GM21619 (cell line): ENCODE results near the gene TPSAB1.
"Not testable (repeated sequence)": the region's sequence is repeated elsewhere in the genome, so short reads cannot be mapped to it uniquely, and the experiment has no call there.

Source experiments
- ATAC-seq: cut with Tn5 transposase; IDR thresholded peaks from one replicate; pipeline ENCODE4 v1.9.1; 2021; ENCODE audit not compliant: unreplicated experiment

Gene TPSAB1

GRCh38 chr16:1264345-1265089 is 24.0 kb downstream of the TPSAB1 start:
- ATAC-seq: no peak

- no peak for ATAC-seq
Measured at GRCh38 chr16:1265090-1265630, 24.7 kb downstream of the TPSAB1 start.

GRCh38 chr16:1265826-1266225 is 25.3 kb downstream of the TPSAB1 start:
- ATAC-seq: no peak

- not testable (repeated sequence) for ATAC-seq
Measured at GRCh38 chr16:1269418-1269817, 28.9 kb downstream of the TPSAB1 start.

- no peak for ATAC-seq
Measured at GRCh38 chr16:1271380-1271723, 30.8 kb downstream of the TPSAB1 start.

GRCh38 chr16:1271724-1272413 is 31.4 kb downstream of the TPSAB1 start:
- ATAC-seq: not testable (repeated sequence)

- no peak for ATAC-seq
Measured at GRCh38 chr16:1272453-1273198, 32.1 kb downstream of the TPSAB1 start.

- no peak for ATAC-seq
Measured at GRCh38 chr16:1273816-1274215, 33.3 kb downstream of the TPSAB1 start.

GRCh38 chr16:1274767-1275166 is 34.3 kb downstream of the TPSAB1 start:
- ATAC-seq: no peak

GRCh38 chr16:1275791-1276579 is 35.5 kb downstream of the TPSAB1 start:
- no peak for ATAC-seq

GRCh38 chr16:1276580-1276878 is 36.0 kb downstream of the TPSAB1 start:
- no peak for ATAC-seq

GRCh38 chr16:1277151-1277598 is 36.7 kb downstream of the TPSAB1 start:
- no peak for ATAC-seq

GRCh38 chr16:1277617-1278282 is 37.2 kb downstream of the TPSAB1 start:
- no peak for ATAC-seq

- ATAC-seq: no peak
Measured at GRCh38 chr16:1278477-1278876, 38.0 kb downstream of the TPSAB1 start.

GRCh38 chr16:1279081-1279944 is 38.8 kb downstream of the TPSAB1 start:
- ATAC-seq: no peak

- no peak for ATAC-seq
Measured at GRCh38 chr16:1279945-1280589, 39.6 kb downstream of the TPSAB1 start.

- ATAC-seq: no peak
Measured at GRCh38 chr16:1280783-1281182, 40.3 kb downstream of the TPSAB1 start.

GRCh38 chr16:1281517-1281916 is 41.0 kb downstream of the TPSAB1 start:
- no peak for ATAC-seq
